Measurements from ENCODE around the gene JARID2. TPM values are rescaled to one million over a fixed set of nuclear protein-coding genes. Genes with fewer than 3 reads are reported as not detected.

The JARID2 gene
- total and polyA plus RNA-seq, 9 of the 15 experiments (the other 6 are each of a cell fraction or from before 2014, with no cell fraction given), result 5.0 to 29.0 (median 15.6) TPM

DNA sequence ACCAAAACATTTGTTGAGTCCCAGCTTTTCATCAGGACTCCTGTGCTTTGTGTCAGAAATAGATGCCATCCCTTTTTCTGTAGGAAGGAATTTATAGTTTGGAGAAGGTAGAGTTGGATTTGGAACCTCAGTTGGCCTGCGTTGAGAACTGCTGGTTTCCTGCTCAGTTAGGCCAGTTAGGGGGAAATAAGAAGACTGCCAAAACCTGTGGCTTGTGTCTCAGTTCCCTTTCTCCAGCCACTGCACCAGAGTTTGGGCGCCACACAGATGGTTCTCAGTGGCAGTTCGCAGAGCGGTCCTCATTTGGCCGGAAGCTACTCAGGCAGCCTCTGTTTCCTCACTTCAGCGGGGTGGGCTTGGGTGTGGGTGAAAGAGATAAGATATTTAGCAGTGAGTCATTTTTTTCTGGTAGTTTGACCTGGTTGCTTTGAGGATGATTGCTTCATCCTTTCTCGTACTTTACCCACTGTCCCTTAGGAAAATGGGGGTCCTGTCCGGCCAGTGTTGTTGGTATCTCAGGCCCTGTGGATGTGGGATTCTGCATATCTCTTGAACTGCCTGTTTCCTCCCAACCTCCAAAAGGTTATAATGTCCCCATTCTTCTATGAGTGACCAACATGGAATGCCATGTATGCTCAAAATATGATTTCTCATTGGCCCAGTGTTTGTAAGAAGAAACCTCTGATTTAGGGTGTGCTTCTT is 53.7 kb downstream of the JARID2 start (continued):
- peak; percentile 21 for TF ChIP-seq SETDB1 (IDR thresholded peaks at IDR 0.05; ENCODE audit: low read length)
- peak; percentile 97 for TF ChIP-seq HMGN3 (IDR thresholded peaks at IDR 0.05; ENCODE audit: borderline replicate concordance, extremely low read depth, insufficient read length, low read depth, low read length)
- no peak for TF ChIP-seq SIX5 (IDR thresholded peaks at IDR 0.05; ENCODE audit: borderline replicate concordance in 1 of 2, insufficient read depth in 1 of 2, low read depth in 1 of 2, low read length in 2 of 2)
- TF ChIP-seq, protein P1, sequence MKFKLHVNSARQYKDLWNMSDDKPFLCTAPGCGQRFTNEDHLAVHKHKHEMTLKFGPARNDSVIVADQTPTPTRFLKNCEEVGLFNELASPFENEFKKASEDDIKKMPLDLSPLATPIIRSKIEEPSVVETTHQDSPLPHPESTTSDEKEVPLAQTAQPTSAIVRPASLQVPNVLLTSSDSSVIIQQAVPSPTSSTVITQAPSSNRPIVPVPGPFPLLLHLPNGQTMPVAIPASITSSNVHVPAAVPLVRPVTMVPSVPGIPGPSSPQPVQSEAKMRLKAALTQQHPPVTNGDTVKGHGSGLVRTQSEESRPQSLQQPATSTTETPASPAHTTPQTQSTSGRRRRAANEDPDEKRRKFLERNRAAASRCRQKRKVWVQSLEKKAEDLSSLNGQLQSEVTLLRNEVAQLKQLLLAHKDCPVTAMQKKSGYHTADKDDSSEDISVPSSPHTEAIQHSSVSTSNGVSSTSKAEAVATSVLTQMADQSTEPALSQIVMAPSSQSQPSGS (CRISPR knock-in tag; IDR thresholded peaks at IDR 0.05), result no peak
- no peak for TF ChIP-seq MAFG (tag; conservative IDR thresholded peaks at IDR 0.05)
- TF ChIP-seq, protein P2, sequence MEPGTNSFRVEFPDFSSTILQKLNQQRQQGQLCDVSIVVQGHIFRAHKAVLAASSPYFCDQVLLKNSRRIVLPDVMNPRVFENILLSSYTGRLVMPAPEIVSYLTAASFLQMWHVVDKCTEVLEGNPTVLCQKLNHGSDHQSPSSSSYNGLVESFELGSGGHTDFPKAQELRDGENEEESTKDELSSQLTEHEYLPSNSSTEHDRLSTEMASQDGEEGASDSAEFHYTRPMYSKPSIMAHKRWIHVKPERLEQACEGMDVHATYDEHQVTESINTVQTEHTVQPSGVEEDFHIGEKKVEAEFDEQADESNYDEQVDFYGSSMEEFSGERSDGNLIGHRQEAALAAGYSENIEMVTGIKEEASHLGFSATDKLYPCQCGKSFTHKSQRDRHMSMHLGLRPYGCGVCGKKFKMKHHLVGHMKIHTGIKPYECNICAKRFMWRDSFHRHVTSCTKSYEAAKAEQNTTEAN (CRISPR knock-in tag; IDR thresholded peaks at IDR 0.05), result no peak
- TF ChIP-seq ZNF212 (CRISPR knock-in tag; IDR thresholded peaks at IDR 0.05), result no peak
- peak; percentile 23; the same call in 1 of the 2 replicates for TF ChIP-seq ZNF175 (CRISPR knock-in tag; IDR thresholded peaks at IDR 0.05; ENCODE audit: low read depth)
- no peak for TF ChIP-seq MCM5 (IDR thresholded peaks at IDR 0.05; ENCODE audit: low read depth)
- TF ChIP-seq, protein P3, sequence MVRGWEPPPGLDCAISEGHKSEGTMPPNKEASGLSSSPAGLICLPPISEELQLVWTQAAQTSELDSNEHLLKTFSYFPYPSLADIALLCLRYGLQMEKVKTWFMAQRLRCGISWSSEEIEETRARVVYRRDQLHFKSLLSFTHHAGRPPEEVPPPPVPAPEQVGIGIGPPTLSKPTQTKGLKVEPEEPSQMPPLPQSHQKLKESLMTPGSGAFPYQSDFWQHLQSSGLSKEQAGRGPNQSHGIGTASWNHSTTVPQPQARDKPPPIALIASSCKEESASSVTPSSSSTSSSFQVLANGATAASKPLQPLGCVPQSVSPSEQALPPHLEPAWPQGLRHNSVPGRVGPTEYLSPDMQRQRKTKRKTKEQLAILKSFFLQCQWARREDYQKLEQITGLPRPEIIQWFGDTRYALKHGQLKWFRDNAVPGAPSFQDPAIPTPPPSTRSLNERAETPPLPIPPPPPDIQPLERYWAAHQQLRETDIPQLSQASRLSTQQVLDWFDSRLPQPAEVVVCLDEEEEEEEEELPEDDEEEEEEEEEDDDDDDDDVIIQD (CRISPR knock-in tag; IDR thresholded peaks at IDR 0.05), result 0 out of 2 replicates have a peak, but pooled peaks have one; percentile 36
- TF ChIP-seq CAMTA2 (CRISPR knock-in tag; conservative IDR thresholded peaks at IDR 0.05), result no peak
- no peak for TF ChIP-seq ZFX (CRISPR knock-in tag; IDR thresholded peaks at IDR 0.05)
- TF ChIP-seq ZNF408 (CRISPR knock-in tag; IDR thresholded peaks at IDR 0.05; ENCODE audit: low read depth), result no peak
- no peak for TF ChIP-seq ZNF197 (CRISPR knock-in tag; IDR thresholded peaks at IDR 0.05; ENCODE audit: low read depth)
- TF ChIP-seq, protein P4, sequence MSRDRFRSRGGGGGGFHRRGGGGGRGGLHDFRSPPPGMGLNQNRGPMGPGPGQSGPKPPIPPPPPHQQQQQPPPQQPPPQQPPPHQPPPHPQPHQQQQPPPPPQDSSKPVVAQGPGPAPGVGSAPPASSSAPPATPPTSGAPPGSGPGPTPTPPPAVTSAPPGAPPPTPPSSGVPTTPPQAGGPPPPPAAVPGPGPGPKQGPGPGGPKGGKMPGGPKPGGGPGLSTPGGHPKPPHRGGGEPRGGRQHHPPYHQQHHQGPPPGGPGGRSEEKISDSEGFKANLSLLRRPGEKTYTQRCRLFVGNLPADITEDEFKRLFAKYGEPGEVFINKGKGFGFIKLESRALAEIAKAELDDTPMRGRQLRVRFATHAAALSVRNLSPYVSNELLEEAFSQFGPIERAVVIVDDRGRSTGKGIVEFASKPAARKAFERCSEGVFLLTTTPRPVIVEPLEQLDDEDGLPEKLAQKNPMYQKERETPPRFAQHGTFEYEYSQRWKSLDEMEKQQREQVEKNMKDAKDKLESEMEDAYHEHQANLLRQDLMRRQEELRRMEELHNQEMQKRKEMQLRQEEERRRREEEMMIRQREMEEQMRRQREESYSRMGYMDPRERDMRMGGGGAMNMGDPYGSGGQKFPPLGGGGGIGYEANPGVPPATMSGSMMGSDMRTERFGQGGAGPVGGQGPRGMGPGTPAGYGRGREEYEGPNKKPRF (IDR thresholded peaks at IDR 0.05; ENCODE audit: low read depth, low read length), result no peak
- no peak for TF ChIP-seq ZZZ3 (IDR thresholded peaks at IDR 0.05)
- no peak for TF ChIP-seq TARDBP (IDR thresholded peaks at IDR 0.05)
- peak; percentile 15; the same call in 1 of the 2 replicates for TF ChIP-seq HDGF (IDR thresholded peaks at IDR 0.05)
- no peak for TF ChIP-seq PYGO2 (tag; IDR thresholded peaks at IDR 0.05)
- TF ChIP-seq SAP30 (IDR thresholded peaks at IDR 0.05; ENCODE audit: borderline replicate concordance, insufficient read depth, low read depth, low read length, poor library complexity, severe bottlenecking), result no peak
- TF ChIP-seq NCOR1 (IDR thresholded peaks at IDR 0.05), result peak; percentile 95
- no peak for TF ChIP-seq HDAC6 (IDR thresholded peaks at IDR 0.05; ENCODE audit: low read depth, low read length)
- TF ChIP-seq MIER1 (IDR thresholded peaks at IDR 0.05; ENCODE audit: low read depth), result 0 out of 2 replicates have a peak, but pooled peaks have one; percentile 10

Data from K562 (cell line).